ENCODE data around the gene FABP1. TPM values are rescaled to one million over a fixed set of nuclear protein-coding genes. Genes with fewer than 3 reads are reported as not detected.

FABP1 gene
- total and polyA plus RNA-seq, 9 of the 15 experiments (the other 6 are each of a cell fraction or from before 2014, with no cell fraction given), result 0.64 TPM; not detected in 8

GRCh38 chr2:88139203-88139702, 11.4 kb upstream of the FABP1 start:
- Histone ChIP-seq H3K36me3 (ENCODE audit: control insufficient read depth, insufficient read depth, low read length) (no peaks in the 10 kb centered on the region), H3K27me3 (ENCODE audit: control insufficient read depth in 2 of 2, insufficient read depth in 2 of 2, low read length in 2 of 2) (peaks cover 9 to 17% of the 10 kb centered on the region in 2 experiments; a peak in 4 of 5 replicates), H3K9me1 (ENCODE audit: control insufficient read depth, insufficient read depth, low read length) (no peaks in the 10 kb centered on the region), H4K20me1 (replicated peaks; ENCODE audit: control insufficient read depth, insufficient read depth, low read length) (no peaks in the 10 kb centered on the region), H3K79me2 (ENCODE audit: control insufficient read depth, insufficient read depth, low read length) (no peaks in the 10 kb centered on the region), H3K4me1 (replicated peaks in 1 of 2; ENCODE audit: control insufficient read depth in 2 of 2, insufficient read depth in 2 of 2, low read length in 2 of 2) (no peaks in the 10 kb centered on the region), H3K4me3 (no peak overlapping the region), H3K27ac (ENCODE audit: extremely low read depth, low read depth, low read length) (no peak overlapping the region), H3K4me2 (ENCODE audit: insufficient read depth, low read length) (no peak overlapping the region), H3K9ac (ENCODE audit: insufficient read depth in 1 of 2, low read depth in 2 of 2, low read length in 2 of 2) (no peak overlapping the region), H2AFZ (ENCODE audit: low read depth, low read length) (no peak overlapping the region), H3K9me3 (replicated peaks; ENCODE audit: control insufficient read depth, insufficient read depth, low read depth, low read length) (no peaks in the 10 kb centered on the region)
- in situ Hi-C loops (cut with MboI) (no loop called here), intact Hi-C loops (cut with micrococcal nuclease) (loop anchor here (1.0 kb wide), 1 partner anchor 16 kb away; no protein-coding TSS in a partner anchor)
- BruUV-seq (replicated peaks), result no TSS peak
- TF ChIP-seq NCOA1 (IDR thresholded peaks at IDR 0.05; ENCODE audit: low read depth), result no peak
- TF ChIP-seq PPARD (CRISPR knock-in tag; IDR thresholded peaks at IDR 0.05), result no peak
- no peak for TF ChIP-seq YY1 (IDR thresholded peaks at IDR 0.05; ENCODE audit: borderline replicate concordance in 1 of 3, control insufficient read depth in 1 of 3, extremely low read depth in 1 of 3, insufficient read depth in 3 of 3, insufficient read length in 1 of 3, insufficient replicate concordance in 2 of 3, low read depth in 1 of 3, low read length in 2 of 3)
- no peak for TF ChIP-seq TOE1 (IDR thresholded peaks at IDR 0.05; ENCODE audit: borderline replicate concordance)
- no peak for TF ChIP-seq TOE1 (CRISPR knock-in tag; IDR thresholded peaks at IDR 0.05; ENCODE audit: borderline replicate concordance, low read depth)
- no peak for TF ChIP-seq ZBTB1 (CRISPR knock-in tag; IDR thresholded peaks at IDR 0.05; ENCODE audit: borderline replicate concordance, low read depth)
- no peak for TF ChIP-seq MYNN (IDR thresholded peaks at IDR 0.05)
- TF ChIP-seq MYNN (CRISPR knock-in tag; IDR thresholded peaks at IDR 0.05), result no peak
- TF ChIP-seq PURB (CRISPR knock-in tag; IDR thresholded peaks at IDR 0.05; ENCODE audit: low read depth), result no peak
- no peak for TF ChIP-seq GTF2B (IDR thresholded peaks at IDR 0.05; ENCODE audit: extremely low read depth, insufficient read length)
- no peak for TF ChIP-seq CREBBP (IDR thresholded peaks at IDR 0.05; ENCODE audit: low read depth, low read length)
- TF ChIP-seq NR3C1 (CRISPR knock-in tag; IDR thresholded peaks at IDR 0.05), result no peak
- TF ChIP-seq AFF1 (IDR thresholded peaks at IDR 0.05; ENCODE audit: low read depth in 1 of 2, partially characterized antibody in 2 of 2), result no peak
- TF ChIP-seq RAD51 (IDR thresholded peaks at IDR 0.05; ENCODE audit: borderline replicate concordance, low read depth), result no peak
- TF ChIP-seq TCF7 (IDR thresholded peaks at IDR 0.05; ENCODE audit: borderline replicate concordance), result no peak
- DNase-seq (ENCODE audit: extremely low read depth in 1 of 4, low spot score in 3 of 4) (no peak), FAIRE-seq (no peak), ATAC-seq (no peak)
- 0% methylated on average over 2 of the region's 2 CpGs for WGBS (ENCODE audit: insufficient coverage, low coverage, missing lambda C conversion rate)
- ChIA-PET POLR2A (no interaction called here), CTCF (ENCODE audit: low intra/inter-chr PET ratio) (no interaction called here)

All from K562 (cell line).